Measurements from ENCODE around the gene COBL.

COBL gene

GRCh38 chr7:51128545-51129435 is 187.8 kb downstream of the COBL start:
- Histone ChIP-seq H3K4me3 (ENCODE audit: low read length) (no peak overlapping the region), H3K27ac (ENCODE audit: low read length) (no peak overlapping the region), H3K27me3 (ENCODE audit: control insufficient read depth, insufficient read depth, low read length) (no peaks in the 10 kb centered on the region), H3K4me1 (ENCODE audit: control insufficient read depth, low read depth, low read length) (no peaks in the 10 kb centered on the region), H3K9ac (ENCODE audit: low read length) (no peak overlapping the region), H3K9me3 (ENCODE audit: control insufficient read depth, low read depth, low read length) (no peaks in the 10 kb centered on the region), H3K36me3 (ENCODE audit: control insufficient read depth, low read depth, low read length) (peaks cover 4% of the 10 kb centered on the region)

- no peaks in the 10 kb centered on the region for H3K9me3 ChIP-seq (ENCODE audit: control insufficient read depth, low read depth, low read length)
- H3K27me3 ChIP-seq (ENCODE audit: control insufficient read depth, insufficient read depth, low read length) = no peaks in the 10 kb centered on the region
- H3K9ac ChIP-seq (ENCODE audit: low read length) = no peak overlapping the region
Measured at GRCh38 chr7:51127618-51127904, 189.0 kb downstream of the COBL start.

GRCh38 chr7:51126813-51127617 is 189.6 kb downstream of the COBL start:
- H3K27me3 ChIP-seq (ENCODE audit: control insufficient read depth, insufficient read depth, low read length) = no peaks in the 10 kb centered on the region
- no peaks in the 10 kb centered on the region for H3K36me3 ChIP-seq (ENCODE audit: control insufficient read depth, low read depth, low read length)
- H3K27ac ChIP-seq (ENCODE audit: low read length) = no peak overlapping the region
- no peak overlapping the region for H3K4me3 ChIP-seq (ENCODE audit: low read length)
- no peaks in the 10 kb centered on the region for H3K4me1 ChIP-seq (ENCODE audit: control insufficient read depth, low read depth, low read length)
- no peaks in the 10 kb centered on the region for H3K9me3 ChIP-seq (ENCODE audit: control insufficient read depth, low read depth, low read length)
- no peak overlapping the region for H3K9ac ChIP-seq (ENCODE audit: low read length)

More at GRCh38 chr7:51127618-51127904, 189.0 kb downstream of the COBL start:
- Histone ChIP-seq H3K4me1 (ENCODE audit: control insufficient read depth, low read depth, low read length) (no peaks in the 10 kb centered on the region), H3K4me3 (ENCODE audit: low read length) (no peak overlapping the region), H3K27ac (ENCODE audit: low read length) (no peak overlapping the region), H3K36me3 (ENCODE audit: control insufficient read depth, low read depth, low read length) (no peaks in the 10 kb centered on the region)

- H3K9me3 ChIP-seq (ENCODE audit: control insufficient read depth, low read depth, low read length) = no peaks in the 10 kb centered on the region
- H3K4me3 ChIP-seq (ENCODE audit: low read length) = no peak overlapping the region
- no peak overlapping the region for H3K9ac ChIP-seq (ENCODE audit: low read length)
- H3K4me1 ChIP-seq (ENCODE audit: control insufficient read depth, low read depth, low read length) = no peaks in the 10 kb centered on the region
- no peak overlapping the region for H3K27ac ChIP-seq (ENCODE audit: low read length)
- H3K36me3 ChIP-seq (ENCODE audit: control insufficient read depth, low read depth, low read length) = no peaks in the 10 kb centered on the region
- H3K27me3 ChIP-seq (ENCODE audit: control insufficient read depth, insufficient read depth, low read length) = no peaks in the 10 kb centered on the region
Measured at GRCh38 chr7:51126324-51126723, 190.3 kb downstream of the COBL start.

- no peaks in the 10 kb centered on the region for H3K9me3 ChIP-seq (ENCODE audit: control insufficient read depth, low read depth, low read length)
- no peak overlapping the region for H3K27ac ChIP-seq (ENCODE audit: low read length)
- no peaks in the 10 kb centered on the region for H3K4me1 ChIP-seq (ENCODE audit: control insufficient read depth, low read depth, low read length)
- no peaks in the 10 kb centered on the region for H3K36me3 ChIP-seq (ENCODE audit: control insufficient read depth, low read depth, low read length)
- no peak overlapping the region for H3K4me3 ChIP-seq (ENCODE audit: low read length)
- no peak overlapping the region for H3K9ac ChIP-seq (ENCODE audit: low read length)
- H3K27me3 ChIP-seq (ENCODE audit: control insufficient read depth, insufficient read depth, low read length) = no peaks in the 10 kb centered on the region
Measured at GRCh38 chr7:51124321-51124720, 192.3 kb downstream of the COBL start.

- Histone ChIP-seq H3K4me3 (ENCODE audit: low read length) (no peak overlapping the region), H3K27ac (ENCODE audit: low read length) (no peak overlapping the region), H3K9ac (ENCODE audit: low read length) (no peak overlapping the region), H3K36me3 (ENCODE audit: control insufficient read depth, low read depth, low read length) (no peaks in the 10 kb centered on the region), H3K4me1 (ENCODE audit: control insufficient read depth, low read depth, low read length) (no peaks in the 10 kb centered on the region), H3K27me3 (ENCODE audit: control insufficient read depth, insufficient read depth, low read length) (no peaks in the 10 kb centered on the region), H3K9me3 (ENCODE audit: control insufficient read depth, low read depth, low read length) (no peaks in the 10 kb centered on the region)
Measured at GRCh38 chr7:51123322-51124019, 193.1 kb downstream of the COBL start.

GRCh38 chr7:51121931-51122425 is 194.6 kb downstream of the COBL start:
- no peaks in the 10 kb centered on the region for H3K4me1 ChIP-seq (ENCODE audit: control insufficient read depth, low read depth, low read length)
- no peaks in the 10 kb centered on the region for H3K36me3 ChIP-seq (ENCODE audit: control insufficient read depth, low read depth, low read length)
- no peak overlapping the region for H3K27ac ChIP-seq (ENCODE audit: low read length)
- H3K9ac ChIP-seq (ENCODE audit: low read length) = no peak overlapping the region
- H3K4me3 ChIP-seq (ENCODE audit: low read length) = no peak overlapping the region
- H3K27me3 ChIP-seq (ENCODE audit: control insufficient read depth, insufficient read depth, low read length) = no peaks in the 10 kb centered on the region
- H3K9me3 ChIP-seq (ENCODE audit: control insufficient read depth, low read depth, low read length) = no peaks in the 10 kb centered on the region

- Histone ChIP-seq H3K36me3 (ENCODE audit: control insufficient read depth, low read depth, low read length) (no peaks in the 10 kb centered on the region), H3K9me3 (ENCODE audit: control insufficient read depth, low read depth, low read length) (no peaks in the 10 kb centered on the region), H3K27ac (ENCODE audit: low read length) (no peak overlapping the region), H3K9ac (ENCODE audit: low read length) (no peak overlapping the region), H3K27me3 (ENCODE audit: control insufficient read depth, insufficient read depth, low read length) (no peaks in the 10 kb centered on the region), H3K4me1 (ENCODE audit: control insufficient read depth, low read depth, low read length) (no peaks in the 10 kb centered on the region), H3K4me3 (ENCODE audit: low read length) (no peak overlapping the region)
Measured at GRCh38 chr7:51121036-51121790, 195.4 kb downstream of the COBL start.

GRCh38 chr7:51118628-51119027 is 198.0 kb downstream of the COBL start:
- no peak overlapping the region for H3K9ac ChIP-seq (ENCODE audit: low read length)
- H3K4me3 ChIP-seq (ENCODE audit: low read length) = no peak overlapping the region
- no peaks in the 10 kb centered on the region for H3K9me3 ChIP-seq (ENCODE audit: control insufficient read depth, low read depth, low read length)
- H3K36me3 ChIP-seq (ENCODE audit: control insufficient read depth, low read depth, low read length) = no peaks in the 10 kb centered on the region
- H3K4me1 ChIP-seq (ENCODE audit: control insufficient read depth, low read depth, low read length) = no peaks in the 10 kb centered on the region
- H3K27me3 ChIP-seq (ENCODE audit: control insufficient read depth, insufficient read depth, low read length) = no peaks in the 10 kb centered on the region
- no peak overlapping the region for H3K27ac ChIP-seq (ENCODE audit: low read length)

- Histone ChIP-seq H3K36me3 (ENCODE audit: control insufficient read depth, low read depth, low read length) (no peaks in the 10 kb centered on the region), H3K27me3 (ENCODE audit: control insufficient read depth, insufficient read depth, low read length) (no peaks in the 10 kb centered on the region), H3K4me3 (ENCODE audit: low read length) (no peak overlapping the region), H3K9ac (ENCODE audit: low read length) (no peak overlapping the region), H3K9me3 (ENCODE audit: control insufficient read depth, low read depth, low read length) (no peaks in the 10 kb centered on the region), H3K4me1 (ENCODE audit: control insufficient read depth, low read depth, low read length) (peaks cover 3% of the 10 kb centered on the region), H3K27ac (ENCODE audit: low read length) (no peak overlapping the region)
Measured at GRCh38 chr7:51114501-51114900, 202.1 kb downstream of the COBL start.

GRCh38 chr7:51113962-51114361 is 202.6 kb downstream of the COBL start:
- Histone ChIP-seq H3K27ac (ENCODE audit: low read length) (no peak overlapping the region), H3K9ac (ENCODE audit: low read length) (no peak overlapping the region), H3K4me1 (ENCODE audit: control insufficient read depth, low read depth, low read length) (peaks cover 6% of the 10 kb centered on the region), H3K36me3 (ENCODE audit: control insufficient read depth, low read depth, low read length) (no peaks in the 10 kb centered on the region), H3K9me3 (ENCODE audit: control insufficient read depth, low read depth, low read length) (no peaks in the 10 kb centered on the region), H3K4me3 (ENCODE audit: low read length) (no peak overlapping the region), H3K27me3 (ENCODE audit: control insufficient read depth, insufficient read depth, low read length) (no peaks in the 10 kb centered on the region)

Measured in iPS-18a (cell line).